Stimulated activated CD4-positive, alpha-beta T cell treated with anti-CD3 and anti-CD28 coated beads, Interleukin-15, amount 100 ng/mL, for 1 hour (primary cell): ENCODE results near the gene LUC7L.
"Not testable (repeated sequence)": the region's sequence is repeated elsewhere in the genome, so short reads cannot be mapped to it uniquely, and the experiment has no call there.

Source experiments
- DNase-seq, 2 donors: peaks; one replicate each; pipeline ENCODE4 v3.0.0-alpha.2; 2020; ENCODE audit warnings: low read depth in 1 of 2, low spot score in 1 of 2

The LUC7L gene

GRCh38 chr16:228852-229730 lies at the start of gene LUC7L:
TSS of gene LUC7L (minus strand) at chr16:229449. CDS start at chr16:229339, 110 bp downstream.
- peak; percentile 71 to 79 for DNase-seq

GRCh38 chr16:278863-279366 lies 49.7 kb upstream of the LUC7L start:
- no peak for DNase-seq

- no peak for DNase-seq
Observed at GRCh38 chr16:276426-277077, 47.3 kb upstream of the LUC7L start.

GRCh38 chr16:275786-276232 lies 46.6 kb upstream of the LUC7L start, which contains the start of gene RGS11:
TSS of gene RGS11 (minus strand) at chr16:275944. CDS start at chr16:275911, 33 bp downstream.
- DNase-seq: no peak

- no peak for DNase-seq
Observed at GRCh38 chr16:275041-275641, 45.9 kb upstream of the LUC7L start.

GRCh38 chr16:273547-274421 lies 44.5 kb upstream of the LUC7L start:
- DNase-seq: no peak

GRCh38 chr16:272633-273546 lies 43.6 kb upstream of the LUC7L start:
- DNase-seq: no peak

- no peak for DNase-seq
Observed at GRCh38 chr16:270381-271255, 41.4 kb upstream of the LUC7L start.

GRCh38 chr16:269061-269796 lies 40.0 kb upstream of the LUC7L start:
- DNase-seq: no peak

GRCh38 chr16:268141-269053 lies 39.1 kb upstream of the LUC7L start:
- DNase-seq: no peak

- not testable (repeated sequence) for DNase-seq
Observed at GRCh38 chr16:267562-267961, 38.3 kb upstream of the LUC7L start.

- no peak for DNase-seq
Observed at GRCh38 chr16:266258-267164, 37.3 kb upstream of the LUC7L start.

- no peak for DNase-seq
Observed at GRCh38 chr16:265711-266110, 36.5 kb upstream of the LUC7L start.

- DNase-seq: no peak
Observed at GRCh38 chr16:265002-265529, 35.8 kb upstream of the LUC7L start.

GRCh38 chr16:264440-264951 lies 35.2 kb upstream of the LUC7L start:
- DNase-seq: no peak
